Skin epidermis (tissue), 12 donors: Measurements from ENCODE around the gene MTIF3.
A peak's percentile ranks its signal among the peaks of the same experiment; 100 is the strongest.

ENCODE experiments used
- H3K27ac ChIP-seq, 21 experiments: fragments of 200-600 bp; sonication (generic) in 11 of 21; one replicate each; pipeline ENCODE4 v1.5.0; 2020; ENCODE audit warnings: mild to moderate bottlenecking in 3 of 21, inconsistent platforms in 2 of 21, moderate library complexity in 2 of 21
- H3K4me3 ChIP-seq, 7 experiments: fragments of 200-600 bp; sonication (generic) in 2 of 7; one replicate each; pipeline ENCODE4 v1.5.0; 2020; ENCODE audit warnings: inconsistent platforms in 2 of 7, mild to moderate bottlenecking in 2 of 7, moderate library complexity in 1 of 7

Gene MTIF3

GRCh38 chr13:27461940-27462584 is 11.7 kb upstream of the MTIF3 start:
- H3K27ac ChIP-seq, result peak overlapping the region in 1 of 21 experiments; percentile 16
- H3K4me3 ChIP-seq, result no peak overlapping the region

- peak overlapping the region in 8 of 21 experiments; percentile 31 to 78 (median 54) for H3K27ac ChIP-seq
- peak overlapping the region in 2 of 7 experiments; percentile 5 to 12 for H3K4me3 ChIP-seq
These were observed 5.0 kb upstream of the MTIF3 start for GRCh38 chr13:27455331-27455855.

GRCh38 chr13:27450921-27451471 is 632 bp upstream of the MTIF3 start:
- peak overlapping the region; percentile 86 to 100 (median 97) for H3K27ac ChIP-seq

GRCh38 chr13:27449081-27449603 is 1.2 kb downstream of the MTIF3 start:
- peak overlapping the region; percentile 66 to 94 (median 79) for H3K4me3 ChIP-seq
- H3K27ac ChIP-seq, result peak overlapping the region in 20 of 21 experiments; percentile 86 to 100 (median 98)

More at GRCh38 chr13:27450921-27451471, 632 bp upstream of the MTIF3 start:
- H3K4me3 ChIP-seq, result peak overlapping the region; percentile 66 to 94 (median 79)

DNA sequence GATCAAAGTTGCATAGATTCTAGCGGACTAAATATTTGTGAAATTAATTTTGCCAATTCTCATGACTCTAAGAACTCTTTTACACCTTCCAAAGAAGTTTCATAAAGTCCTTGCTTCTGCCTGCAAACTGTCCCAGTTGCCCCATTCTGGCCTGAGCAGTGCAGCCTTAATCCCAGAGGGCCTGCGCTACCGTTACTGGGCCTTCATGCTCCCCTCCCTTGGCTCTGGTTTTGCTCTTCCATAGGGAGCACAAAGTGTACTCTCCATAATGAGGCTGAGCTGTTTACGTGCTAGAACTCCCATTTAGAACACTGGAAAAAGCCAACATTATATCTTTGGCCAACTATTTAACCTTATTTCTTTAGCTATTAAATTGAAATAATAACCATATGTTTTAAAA is 2.1 kb downstream of the MTIF3 start:
- no peak overlapping the region for H3K4me3 ChIP-seq
- peak overlapping the region in 7 of 21 experiments; percentile 2 to 98 (median 91) for H3K27ac ChIP-seq

DNA sequence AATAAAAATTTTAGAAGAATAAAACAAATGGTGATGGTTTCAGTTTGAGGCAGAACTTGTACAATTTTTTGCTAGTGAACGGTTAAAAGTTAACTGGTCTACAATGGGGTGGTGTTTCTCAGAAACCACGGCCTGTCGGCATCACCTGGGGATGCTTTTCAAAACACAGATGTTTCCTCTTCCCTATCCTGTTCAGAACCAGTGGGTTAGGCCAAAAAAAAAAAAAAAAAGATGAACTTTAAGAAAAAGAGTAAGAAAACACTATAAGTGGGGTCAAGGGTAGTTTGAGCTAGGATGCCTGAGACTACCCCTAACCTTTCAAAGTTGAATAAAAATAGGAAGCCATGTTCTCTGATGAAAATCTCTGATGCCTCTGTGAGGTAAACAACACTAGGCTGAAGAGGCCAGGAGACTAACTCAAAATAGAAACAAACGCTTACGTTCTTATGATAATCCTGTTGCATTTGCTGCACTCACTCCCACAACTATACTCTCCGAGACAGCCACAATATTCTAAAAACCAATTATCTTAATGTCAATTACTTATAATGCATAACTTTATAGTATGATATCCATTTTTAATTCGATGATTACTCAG is 3.3 kb downstream of the MTIF3 start:
- H3K27ac ChIP-seq, result peak overlapping the region in 11 of 21 experiments; percentile 9 to 91 (median 47)
- H3K4me3 ChIP-seq, result no peak overlapping the region

- H3K4me3 ChIP-seq, result no peak overlapping the region
- H3K27ac ChIP-seq, result peak overlapping the region in 9 of 21 experiments; percentile 8 to 70 (median 50)
These were observed 7.6 kb downstream of the MTIF3 start for GRCh38 chr13:27442797-27443196.

- Histone ChIP-seq H3K27ac (peak overlapping the region in 11 of 21 experiments; percentile 5 to 70 (median 45)), H3K4me3 (no peak overlapping the region)
These were observed 8.2 kb downstream of the MTIF3 start for GRCh38 chr13:27442071-27442647.

- H3K27ac ChIP-seq, result no peak overlapping the region
- no peak overlapping the region for H3K4me3 ChIP-seq
These were observed 10.0 kb downstream of the MTIF3 start for GRCh38 chr13:27440408-27440807.

DNA sequence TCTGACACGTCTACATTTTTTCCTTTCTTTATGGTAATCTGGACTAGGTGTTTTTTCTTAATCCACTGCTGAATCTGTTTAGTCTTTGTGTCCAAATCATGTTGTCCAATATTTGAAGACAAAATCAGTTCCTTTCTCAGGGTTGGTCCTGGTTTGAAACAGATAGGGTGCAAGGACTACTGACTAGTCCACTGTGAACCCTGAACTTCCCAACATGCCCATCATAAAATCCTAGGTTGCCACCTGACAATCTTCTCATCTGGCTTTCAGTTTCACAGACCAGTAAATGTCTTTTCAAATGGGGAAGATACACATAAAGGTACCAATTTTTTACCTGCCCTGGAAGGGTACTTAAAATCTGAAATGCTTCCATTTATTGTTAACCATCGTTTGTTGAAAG is 13.2 kb downstream of the MTIF3 start:
- H3K4me3 ChIP-seq, result no peak overlapping the region
- no peak overlapping the region for H3K27ac ChIP-seq

- Histone ChIP-seq H3K4me3 (no peak overlapping the region), H3K27ac (peak overlapping the region in 1 of 21 experiments; percentile 49)
These were observed 17.7 kb downstream of the MTIF3 start for GRCh38 chr13:27432611-27433210.

DNA sequence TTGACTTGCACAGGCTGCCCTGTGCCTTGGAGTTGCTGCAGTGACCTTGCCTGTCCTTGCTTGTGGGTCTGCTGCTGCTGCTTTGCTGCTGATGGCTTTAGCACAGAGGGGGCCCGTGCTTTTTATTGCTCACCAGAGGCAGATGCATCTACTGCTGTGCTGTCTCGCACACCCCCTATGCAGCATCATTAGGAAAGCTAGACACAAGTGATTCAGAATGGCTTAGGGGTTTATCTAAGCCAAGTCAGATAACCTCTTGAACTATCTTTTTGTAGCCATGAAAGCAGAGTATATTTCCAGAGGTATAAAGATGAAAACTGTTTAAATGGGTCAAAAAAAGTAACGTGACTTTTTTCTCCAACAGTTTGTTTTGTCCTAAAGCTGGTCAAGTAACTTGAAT is 18.2 kb downstream of the MTIF3 start:
- Histone ChIP-seq H3K27ac (peak overlapping the region in 1 of 21 experiments; percentile 49), H3K4me3 (no peak overlapping the region)

DNA sequence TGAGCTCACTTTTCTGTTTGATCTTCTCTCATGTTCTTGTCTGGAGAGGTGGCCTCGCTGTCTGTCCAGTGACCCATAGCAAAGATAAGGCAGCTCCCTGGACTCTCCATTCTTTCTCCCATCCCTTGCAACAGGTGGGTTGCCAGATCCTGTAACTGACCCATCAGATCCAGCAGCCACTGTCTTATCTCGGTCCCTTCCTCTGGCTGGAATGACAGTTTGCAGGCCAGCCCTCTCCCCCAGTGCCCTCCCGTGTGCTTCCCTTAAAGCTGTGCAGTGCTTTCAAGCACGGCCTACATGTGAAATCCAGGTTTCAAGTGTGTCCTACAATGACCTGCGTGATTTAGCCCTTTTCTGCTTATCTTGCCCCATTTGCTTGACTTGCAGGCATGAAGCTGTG is 22.2 kb downstream of the MTIF3 start:
- Histone ChIP-seq H3K27ac (peak overlapping the region in 16 of 21 experiments; percentile 4 to 98 (median 94)), H3K4me3 (no peak overlapping the region)

DNA sequence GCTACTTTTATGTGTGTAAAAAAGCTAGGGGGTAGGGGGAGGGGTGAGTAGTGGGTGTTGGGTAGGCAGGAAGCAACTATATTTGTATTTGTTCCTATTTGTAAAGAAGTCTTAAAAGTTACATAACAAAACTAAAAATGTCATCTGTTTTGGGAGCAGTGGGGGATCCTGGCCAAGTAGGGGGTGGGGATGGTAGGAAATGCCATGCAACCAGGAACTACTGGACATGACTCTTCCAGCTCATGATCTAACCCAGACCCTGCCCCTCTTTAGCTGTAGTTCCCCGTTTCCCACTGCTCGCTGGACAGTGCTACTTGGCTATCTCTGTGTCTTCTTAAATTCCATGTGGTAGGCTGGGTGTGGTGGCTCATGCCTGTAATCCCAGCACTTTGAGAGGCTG is 22.7 kb downstream of the MTIF3 start:
- H3K4me3 ChIP-seq, result peak overlapping the region in 1 of 7 experiments; percentile 79
- peak overlapping the region in 20 of 21 experiments; percentile 4 to 98 (median 94) for H3K27ac ChIP-seq

- Histone ChIP-seq H3K4me3 (peak overlapping the region; percentile 55 to 81 (median 72)), H3K27ac (peak overlapping the region; percentile 34 to 98 (median 94))
These were observed 24.3 kb downstream of the MTIF3 start for GRCh38 chr13:27425918-27426630.

DNA sequence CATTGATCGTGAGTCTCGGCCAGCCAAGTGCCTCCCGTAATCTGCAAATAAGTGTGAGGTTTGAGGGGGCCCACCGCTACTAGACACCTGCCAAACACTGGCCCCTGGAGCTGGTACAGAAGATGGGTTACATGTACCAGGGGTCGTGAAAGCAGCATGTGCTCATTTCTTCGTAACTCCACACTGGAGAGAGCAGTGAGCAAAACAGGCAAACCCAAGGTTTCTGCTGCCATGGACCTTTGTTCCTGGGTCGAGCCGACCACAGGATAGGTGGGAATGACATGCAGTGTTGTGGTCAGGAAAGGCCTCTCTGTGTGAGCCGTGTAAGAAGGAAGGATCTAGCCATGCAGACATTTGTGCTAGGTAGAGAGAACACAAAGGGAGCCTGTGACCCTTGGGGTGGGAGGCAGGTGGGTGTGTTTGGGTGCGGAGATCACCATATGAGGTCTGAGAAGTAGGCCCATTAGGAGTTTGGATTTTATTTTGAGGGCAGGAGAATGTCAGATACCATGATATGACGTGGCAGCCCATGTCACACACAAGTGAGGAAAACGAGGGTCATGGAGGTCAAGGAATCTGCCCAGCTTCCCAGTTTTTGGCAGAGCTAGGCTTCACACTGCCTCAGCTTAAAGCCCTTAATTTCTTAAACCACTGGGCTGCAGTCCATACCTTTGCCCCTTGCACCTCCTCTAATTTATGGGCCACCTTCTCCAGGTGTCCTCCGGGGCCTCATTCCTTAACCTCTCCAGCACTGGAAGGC is 25.0 kb downstream of the MTIF3 start:
- Histone ChIP-seq H3K4me3 (peak overlapping the region; percentile 55 to 81 (median 72)), H3K27ac (peak overlapping the region; percentile 55 to 98 (median 94))

DNA sequence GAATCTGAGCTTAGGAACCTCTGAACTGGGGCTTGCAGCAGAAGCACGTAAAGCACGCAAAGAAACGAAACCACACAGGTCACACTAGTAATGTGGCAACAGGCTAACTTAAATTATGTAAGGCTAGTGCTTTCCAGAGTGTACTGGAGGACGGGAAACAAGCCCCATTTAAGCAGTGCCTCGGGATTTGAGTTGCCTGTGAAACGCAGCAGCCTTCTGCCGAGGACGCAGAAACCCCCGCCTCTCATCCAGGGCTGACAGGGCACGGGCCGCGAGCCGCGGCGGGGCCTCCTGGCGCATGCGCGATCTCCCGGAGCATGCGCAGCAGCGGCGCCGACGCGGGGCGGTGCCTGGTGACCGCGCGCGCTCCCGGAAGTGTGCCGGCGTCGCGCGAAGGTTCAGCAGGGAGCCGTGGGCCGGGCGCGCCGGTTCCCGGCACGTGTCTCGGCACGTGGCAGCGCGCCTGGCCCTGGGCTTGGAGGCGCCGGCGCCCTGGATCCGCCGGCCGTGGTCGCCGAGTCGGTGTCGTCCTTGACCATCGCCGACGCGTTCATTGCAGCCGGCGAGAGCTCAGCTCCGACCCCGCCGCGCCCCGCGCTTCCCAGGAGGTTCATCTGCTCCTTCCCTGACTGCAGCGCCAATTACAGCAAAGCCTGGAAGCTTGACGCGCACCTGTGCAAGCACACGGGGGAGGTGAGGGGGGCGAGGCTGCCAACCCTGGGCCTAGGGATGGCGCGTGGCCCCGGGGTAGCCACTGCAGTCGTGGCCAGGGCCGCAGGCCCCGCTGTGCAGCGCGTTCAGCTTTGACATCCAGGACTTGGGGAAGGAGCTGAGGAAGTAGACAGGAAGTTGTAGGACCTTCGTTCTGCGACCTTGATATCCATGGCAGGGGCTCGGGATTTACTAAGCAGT is 25.9 kb downstream of the MTIF3 start, which contains the start of gene GTF3A:
GTF3A (plus strand) TSS at position 374 of the 912 bp plus-strand sequence.
- Histone ChIP-seq H3K4me3 (peak within 1 kb of the TSS; percentile 55 to 81 (median 72)), H3K27ac (peak within 1 kb of the TSS; percentile 55 to 98 (median 94))
